K562 (cell line): Measurements from ENCODE around the gene NEIL1. TPM values are rescaled to one million over a fixed set of nuclear protein-coding genes. Genes with fewer than 3 reads are reported as not detected.
A peak's percentile ranks its signal among the peaks of the same experiment; 100 is the strongest.

Source experiments
- AFF4 ChIP-seq: sonication (generic); formaldehyde crosslinking; IDR thresholded peaks from 2 replicates; pipeline ENCODE4 v1.8.0; 2023; ENCODE audit warnings: mild to moderate bottlenecking, missing genetic modification reagents
- BHLHE40 ChIP-seq: IDR thresholded peaks from 2 replicates; pipeline ENCODE4 v1.6.1; 2011; ENCODE audit warnings: low read length, improper control_type of control experiment
- GATA2 ChIP-seq: sonication (generic); formaldehyde crosslinking; IDR thresholded peaks from 2 replicates; pipeline ENCODE4 v1.4.0; 2020; ENCODE audit warnings: mild to moderate bottlenecking, missing genetic modification reagents
- HDAC1 ChIP-seq, 2 experiments: fragments of 450-650 bp; IDR thresholded peaks; 2 replicates each; pipeline ENCODE4 v1.6.1; 2016 to 2017; ENCODE audit warnings: inconsistent platforms in 1 of 2, mild to moderate bottlenecking in 1 of 2, moderate library complexity in 1 of 2
- HDAC2 ChIP-seq: fragments of 450-650 bp; IDR thresholded peaks from 2 replicates; pipeline ENCODE4 v1.6.1; 2016; ENCODE audit warnings: mild to moderate bottlenecking
- ID3 ChIP-seq, 2 experiments: fragments of 250-450 bp in 1 of 2; fragments of 450-650 bp in 1 of 2; sonication (Bioruptor Pico) in 1 of 2; IDR thresholded peaks; 2 replicates each; pipeline versions ENCODE4 v1.6.1 to v1.8.0; 2016 to 2021; ENCODE audit warnings: mild to moderate bottlenecking in 2 of 2, moderate library complexity in 2 of 2, missing compliant biosample characterization in 1 of 2, missing genetic modification characterization in 1 of 2
- MYC ChIP-seq, 2 experiments: fragments of 250-450 bp in 1 of 2; sonication (Bioruptor Pico) in 1 of 2; IDR thresholded peaks; 2 replicates each; pipeline versions ENCODE4 v1.5.1 to v1.6.1; 2012 to 2021; ENCODE audit warnings: low read depth in 2 of 2, borderline replicate concordance in 1 of 2, improper control_type of control experiment in 1 of 2, low read length in 1 of 2, mild to moderate bottlenecking in 1 of 2, moderate library complexity in 1 of 2
- POU5F1 ChIP-seq: fragments of 150-350 bp; IDR thresholded peaks from 2 replicates; pipeline ENCODE4 v1.6.1; 2014; ENCODE audit warnings: borderline replicate concordance, low read length, low read depth, mild to moderate bottlenecking; ENCODE audit not compliant: partially characterized antibody
- RAD51 ChIP-seq: fragments of 450-650 bp; IDR thresholded peaks from 2 replicates; pipeline ENCODE4 v1.7.1; 2016; ENCODE audit warnings: low read depth, mild to moderate bottlenecking, borderline replicate concordance
- SRSF9 ChIP-seq: fragments of 200-400 bp; formaldehyde crosslinking; IDR thresholded peaks from 2 replicates; pipeline ENCODE4 v1.6.1; 2017; ENCODE audit warnings: low read depth, low read length, borderline replicate concordance
- TFE3 ChIP-seq: fragments of 450-650 bp; formaldehyde crosslinking; IDR thresholded peaks from 2 replicates; pipeline ENCODE4 v1.4.0; 2020; ENCODE audit warnings: mild to moderate bottlenecking, mixed read lengths
- UBTF ChIP-seq, 2 experiments: IDR thresholded peaks; 2 replicates each; pipeline ENCODE4 v1.6.1; 2012; ENCODE audit warnings: improper control_type of control experiment in 2 of 2, low read depth in 2 of 2, low read length in 2 of 2, borderline replicate concordance in 1 of 2
- YY1 ChIP-seq, 3 experiments: IDR thresholded peaks; 2 replicates each; pipeline ENCODE4 v1.6.1; 2011; ENCODE audit warnings: low read length in 2 of 3, mild to moderate bottlenecking in 2 of 3, moderate library complexity in 2 of 3, borderline replicate concordance in 1 of 3, control low read depth in 1 of 3, low read depth in 1 of 3; ENCODE audit not compliant: insufficient read depth in 3 of 3, insufficient replicate concordance in 2 of 3, control insufficient read depth in 1 of 3, insufficient read length in 1 of 3; ENCODE audit errors: extremely low read depth in 1 of 3
- ZBTB7A ChIP-seq: IDR thresholded peaks from 2 replicates; pipeline ENCODE4 v1.6.1; 2011; ENCODE audit warnings: low read depth, mild to moderate bottlenecking, low read length, moderate library complexity, borderline replicate concordance; ENCODE audit not compliant: control insufficient read depth
- ZEB2 ChIP-seq: fragments of 450-650 bp; IDR thresholded peaks from 2 replicates; pipeline ENCODE4 v1.6.1; 2016
- polyA plus RNA-seq, 8 experiments: library from polyadenylated mRNA; depleted of rRNA in 4 of 8; stranded (reverse) in 5 of 8; unstranded in 3 of 8; fragments of >200 nt; fragmentation: Nextera tagmentation in 2 of 8; fragmentation: Illumina TruSeq in 1 of 8; extraction: Ambion mirVana in 2 of 8; extraction: Trizol in 1 of 8; gene quantifications; 2 replicates each; pipeline versions ENCODE4 v1.2.1 to v1.2.3, GENCODE V29; 2011 to 2014; ENCODE audit warnings: inconsistent platforms in 1 of 8, missing spikeins in 1 of 8
- total RNA-seq, 7 experiments: library from RNA; depleted of rRNA in 6 of 7; stranded (reverse); fragments of >200 nt in 6 of 7; fragmentation: Illumina TruSeq in 2 of 7; extraction: Trizol in 2 of 7; gene quantifications; 2 replicates each; pipeline versions ENCODE4 v1.2.1 to v1.2.3, GENCODE V29; 2011 to 2021; ENCODE audit warnings: low replicate concordance in 1 of 7

NEIL1 gene
- total and polyA plus RNA-seq, 9 of the 15 experiments (the other 6 are each of a cell fraction or from before 2014, with no cell fraction given): 0.14 to 4.3 (median 2.4) TPM

- TF ChIP-seq AFF4 (CRISPR knock-in tag): 0 out of 2 replicates have a peak, but pooled peaks have one; percentile 36
- peak in 1 of 3 experiments; percentile 23 for TF ChIP-seq YY1 (IDR thresholded peaks at IDR 0.05; ENCODE audit: borderline replicate concordance in 1 of 3, control insufficient read depth in 1 of 3, extremely low read depth in 1 of 3, insufficient read depth in 3 of 3, insufficient read length in 1 of 3, insufficient replicate concordance in 2 of 3, low read depth in 1 of 3, low read length in 2 of 3)
- no peak for TF ChIP-seq SRSF9
- TF ChIP-seq ID3 (CRISPR knock-in tag; IDR thresholded peaks at IDR 0.05): no peak
- peak; percentile 29; the same call in 1 of the 2 replicates for TF ChIP-seq ID3 (tag; IDR thresholded peaks at IDR 0.05)
- TF ChIP-seq POU5F1: no peak
- TF ChIP-seq MYC (IDR thresholded peaks at IDR 0.05; ENCODE audit: low read depth, low read length): no peak
- TF ChIP-seq MYC (CRISPR knock-in tag; IDR thresholded peaks at IDR 0.05; ENCODE audit: borderline replicate concordance, low read depth): 0 out of 2 replicates have a peak, but pooled peaks have one; percentile 37
- no peak for TF ChIP-seq ZEB2
- no peak for TF ChIP-seq RAD51
- 0 out of 4 replicates have a peak, but pooled peaks of 1 of the 2 experiments have one; percentile 27 for TF ChIP-seq UBTF (IDR thresholded peaks at IDR 0.05; ENCODE audit: borderline replicate concordance in 1 of 2, low read depth in 2 of 2, low read length in 2 of 2)
- TF ChIP-seq HDAC1 (IDR thresholded peaks at IDR 0.05): peak in 1 of 2 experiments; percentile 37; a peak in 1 of 4 replicates
- no peak for TF ChIP-seq GATA2 (CRISPR knock-in tag)
- TF ChIP-seq ZBTB7A: peak; percentile 62; the same call in 1 of the 2 replicates
- TF ChIP-seq BHLHE40: peak; percentile 14; the same call in 1 of the 2 replicates
- TF ChIP-seq TFE3 (CRISPR knock-in tag): no peak; the same call in 1 of the 2 replicates
- TF ChIP-seq HDAC2: 0 out of 2 replicates have a peak, but pooled peaks have one; percentile 49
These were observed 589 bp downstream of the NEIL1 start (continued) for GRCh38 chr15:75347222-75348033.
